ENCODE measurements around the gene ZFAND6.

The ZFAND6 gene

DNA sequence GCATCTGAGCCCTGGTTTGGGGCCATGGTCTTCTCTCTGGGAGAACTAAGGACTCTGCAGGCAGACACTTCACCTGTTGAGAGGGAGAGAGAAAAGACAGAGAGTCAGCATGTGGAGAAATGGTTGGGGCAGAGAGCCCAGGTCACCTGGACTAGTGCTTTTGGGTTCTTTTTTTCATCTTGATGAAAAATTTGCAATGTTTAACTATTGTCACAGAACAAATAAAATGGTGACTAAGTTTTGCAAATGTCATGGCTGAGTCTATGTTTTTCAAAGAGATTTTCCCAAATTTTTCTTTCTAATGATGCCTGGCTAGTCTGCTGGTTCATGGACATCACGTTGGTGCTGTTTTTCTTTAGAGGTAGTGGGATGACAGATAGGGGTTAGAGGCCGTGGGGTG, 111.1 kb downstream of the ZFAND6 start:
- Mint-ChIP-seq H3K4me3 (no peak overlapping the region), H3K27ac (no peak overlapping the region), H3K36me3 (ENCODE audit: low read depth) (peaks cover 52% of the 10 kb centered on the region), H3K4me1 (no peaks in the 10 kb centered on the region), H3K9me3 (no peaks in the 10 kb centered on the region), H3K27me3 (ENCODE audit: low read depth) (no peaks in the 10 kb centered on the region)
- TF ChIP-seq, protein P1, sequence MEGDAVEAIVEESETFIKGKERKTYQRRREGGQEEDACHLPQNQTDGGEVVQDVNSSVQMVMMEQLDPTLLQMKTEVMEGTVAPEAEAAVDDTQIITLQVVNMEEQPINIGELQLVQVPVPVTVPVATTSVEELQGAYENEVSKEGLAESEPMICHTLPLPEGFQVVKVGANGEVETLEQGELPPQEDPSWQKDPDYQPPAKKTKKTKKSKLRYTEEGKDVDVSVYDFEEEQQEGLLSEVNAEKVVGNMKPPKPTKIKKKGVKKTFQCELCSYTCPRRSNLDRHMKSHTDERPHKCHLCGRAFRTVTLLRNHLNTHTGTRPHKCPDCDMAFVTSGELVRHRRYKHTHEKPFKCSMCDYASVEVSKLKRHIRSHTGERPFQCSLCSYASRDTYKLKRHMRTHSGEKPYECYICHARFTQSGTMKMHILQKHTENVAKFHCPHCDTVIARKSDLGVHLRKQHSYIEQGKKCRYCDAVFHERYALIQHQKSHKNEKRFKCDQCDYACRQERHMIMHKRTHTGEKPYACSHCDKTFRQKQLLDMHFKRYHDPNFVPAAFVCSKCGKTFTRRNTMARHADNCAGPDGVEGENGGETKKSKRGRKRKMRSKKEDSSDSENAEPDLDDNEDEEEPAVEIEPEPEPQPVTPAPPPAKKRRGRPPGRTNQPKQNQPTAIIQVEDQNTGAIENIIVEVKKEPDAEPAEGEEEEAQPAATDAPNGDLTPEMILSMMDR (IDR thresholded peaks at IDR 0.05; ENCODE audit: unreplicated experiment in 3 of 3): no peak

DNA sequence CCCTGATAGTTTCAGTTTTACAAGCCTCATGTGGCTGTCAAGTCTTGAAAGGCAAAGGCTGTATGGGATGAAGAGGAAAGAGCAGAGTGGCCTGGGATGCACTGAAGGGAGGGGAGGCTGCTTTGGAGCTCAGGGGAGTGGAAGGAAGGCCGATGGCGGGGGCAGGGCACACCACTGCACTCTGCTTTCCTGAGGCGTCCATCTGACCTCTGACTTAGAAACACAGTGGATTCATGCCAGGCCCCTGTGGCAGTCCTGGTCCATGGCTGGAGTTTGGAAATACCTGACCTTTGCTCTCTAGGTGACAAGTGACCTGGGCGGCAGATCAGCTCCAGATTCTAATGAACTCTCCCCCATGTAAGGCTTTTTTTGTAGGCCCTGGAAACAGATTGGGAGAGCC, 112.3 kb downstream of the ZFAND6 start:
- TF ChIP-seq, protein P1 (IDR thresholded peaks at IDR 0.05; ENCODE audit: unreplicated experiment in 3 of 3): no peak
- no peak overlapping the region for H3K27ac Mint-ChIP-seq
- H3K27me3 Mint-ChIP-seq (ENCODE audit: low read depth): no peaks in the 10 kb centered on the region
- H3K4me1 Mint-ChIP-seq: no peaks in the 10 kb centered on the region
- H3K36me3 Mint-ChIP-seq (ENCODE audit: low read depth): peaks cover 59% of the 10 kb centered on the region
- H3K4me3 Mint-ChIP-seq: no peak overlapping the region
- H3K9me3 Mint-ChIP-seq: no peaks in the 10 kb centered on the region

DNA sequence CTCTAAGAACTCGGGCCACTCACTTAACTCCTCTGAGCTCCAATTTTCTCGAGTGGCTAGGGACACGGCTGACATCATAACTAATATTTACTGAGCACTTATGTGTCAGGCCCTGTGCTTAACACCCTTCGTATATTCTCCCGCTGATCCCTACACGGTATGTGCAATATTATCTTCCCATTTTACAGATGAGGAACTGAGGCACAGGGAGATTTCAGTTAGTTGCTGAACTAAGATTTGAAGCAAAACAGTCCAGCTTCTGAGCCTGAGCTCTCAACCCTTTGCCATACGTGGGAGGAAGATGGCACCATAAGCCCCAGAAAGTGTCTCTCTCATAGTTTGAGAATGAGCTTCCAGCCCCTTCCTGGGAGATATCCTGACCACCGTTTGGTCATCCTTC, 112.9 kb downstream of the ZFAND6 start:
- H3K4me3 Mint-ChIP-seq: no peak overlapping the region
- H3K4me1 Mint-ChIP-seq: no peaks in the 10 kb centered on the region
- H3K36me3 Mint-ChIP-seq (ENCODE audit: low read depth): peaks cover 65% of the 10 kb centered on the region
- no peaks in the 10 kb centered on the region for H3K27me3 Mint-ChIP-seq (ENCODE audit: low read depth)
- H3K27ac Mint-ChIP-seq: no peak overlapping the region
- TF ChIP-seq, protein P1 (IDR thresholded peaks at IDR 0.05; ENCODE audit: unreplicated experiment in 3 of 3): no peak
- no peaks in the 10 kb centered on the region for H3K9me3 Mint-ChIP-seq

DNA sequence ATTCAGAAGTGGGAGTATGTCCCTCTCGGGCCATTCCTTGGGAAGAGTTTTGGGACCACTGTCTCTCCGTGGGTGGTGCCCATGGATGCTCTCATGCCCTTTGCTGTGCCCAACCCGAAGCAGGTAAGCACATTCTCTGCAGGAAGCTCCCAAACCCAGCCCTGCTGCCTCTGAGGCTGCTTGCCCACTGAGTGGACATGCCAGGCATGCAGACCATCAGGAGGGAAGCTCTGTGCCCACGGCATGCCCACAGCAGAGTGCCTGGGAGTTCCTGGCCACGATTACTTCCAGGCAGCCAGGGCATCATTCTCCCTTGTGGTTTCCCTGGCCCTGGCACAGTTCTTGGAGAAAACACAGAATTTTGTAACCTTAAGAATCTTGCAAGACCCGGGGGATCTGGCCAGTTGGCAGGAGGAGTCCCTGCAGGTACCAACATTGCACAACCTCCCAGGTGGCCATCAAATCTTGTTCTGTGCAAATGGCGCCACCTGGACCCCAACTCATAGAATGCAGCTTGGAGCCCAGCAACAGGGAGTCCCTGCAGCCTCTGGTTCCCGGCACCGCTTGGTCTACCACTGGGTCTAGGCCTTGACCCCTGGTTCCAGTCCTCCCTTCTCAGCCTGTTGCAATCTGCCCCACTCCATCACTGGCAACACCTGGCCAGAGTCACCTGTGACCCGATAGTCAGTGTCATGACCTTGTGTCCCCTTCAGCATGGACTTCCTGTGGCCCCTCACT, 113.7 kb downstream of the ZFAND6 start:
- no peaks in the 10 kb centered on the region for H3K9me3 Mint-ChIP-seq
- H3K4me3 Mint-ChIP-seq: no peak overlapping the region
- no peaks in the 10 kb centered on the region for H3K27me3 Mint-ChIP-seq (ENCODE audit: low read depth)
- no peak overlapping the region for H3K27ac Mint-ChIP-seq
- TF ChIP-seq, protein P1 (IDR thresholded peaks at IDR 0.05; ENCODE audit: unreplicated experiment in 3 of 3): peak; percentile 56 to 62 (median 60)
- H3K36me3 Mint-ChIP-seq (ENCODE audit: low read depth): peaks cover 68% of the 10 kb centered on the region
- no peaks in the 10 kb centered on the region for H3K4me1 Mint-ChIP-seq

DNA sequence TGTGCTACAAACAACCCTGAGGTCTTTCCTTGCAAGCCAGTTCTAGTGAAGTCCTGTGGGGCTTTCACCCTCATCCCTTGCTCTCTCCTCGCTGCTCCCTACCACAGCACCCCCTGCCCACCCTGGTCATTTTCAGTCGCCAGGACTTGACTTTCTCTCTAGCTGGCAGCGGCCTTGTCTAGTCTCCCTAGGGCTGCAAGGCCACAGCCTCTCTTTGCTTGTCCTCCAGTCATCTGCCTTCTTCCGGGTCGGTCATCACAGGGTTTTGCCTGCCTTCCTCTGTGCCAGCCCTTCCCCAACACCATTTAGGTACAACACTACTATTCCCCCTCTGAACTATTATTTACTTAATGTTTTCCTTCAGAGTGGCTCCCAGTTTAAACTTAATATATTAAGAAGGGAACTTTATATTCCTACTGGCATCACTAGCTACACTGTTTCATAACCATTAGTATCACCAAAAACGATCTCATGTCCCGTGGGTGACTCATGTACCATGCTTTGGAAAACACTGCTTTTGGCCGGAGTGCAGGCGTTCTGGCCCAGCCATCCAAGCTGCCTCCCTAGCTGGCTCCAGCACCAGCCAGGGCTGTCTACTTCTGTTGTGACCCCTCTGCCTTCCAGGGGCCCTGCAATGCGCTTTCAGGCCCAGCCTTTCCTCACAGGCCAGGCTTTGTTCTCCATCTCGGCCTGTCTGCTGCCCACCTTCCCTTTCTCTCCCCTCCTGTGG, 114.7 kb downstream of the ZFAND6 start:
- Mint-ChIP-seq H3K27me3 (ENCODE audit: low read depth) (no peaks in the 10 kb centered on the region), H3K4me3 (no peak overlapping the region), H3K9me3 (no peaks in the 10 kb centered on the region), H3K4me1 (no peaks in the 10 kb centered on the region), H3K36me3 (ENCODE audit: low read depth) (peaks cover 70% of the 10 kb centered on the region), H3K27ac (no peak overlapping the region)
- TF ChIP-seq, protein P1 (IDR thresholded peaks at IDR 0.05; ENCODE audit: unreplicated experiment in 3 of 3): no peak

Measured in nephron (organoid).